GM19193 (cell line): ENCODE data around the gene ATP8A2.

Experiments
- POLR2A ChIP-seq: IDR thresholded peaks from 4 replicates; pipeline ENCODE4 v1.6.1; 2011; ENCODE audit not compliant: insufficient read depth, insufficient read length; ENCODE audit errors: extremely low read depth

Gene ATP8A2

GRCh38 chr13:25660996-25661395 is 289.2 kb downstream of the ATP8A2 start:
- TF ChIP-seq POLR2A: no peak

GRCh38 chr13:25662516-25662915 is 290.7 kb downstream of the ATP8A2 start:
- TF ChIP-seq POLR2A: no peak

GRCh38 chr13:25668345-25668744 is 296.6 kb downstream of the ATP8A2 start:
- no peak for TF ChIP-seq POLR2A

- TF ChIP-seq POLR2A: no peak
Measured at GRCh38 chr13:25673711-25674110, 301.9 kb downstream of the ATP8A2 start.

- TF ChIP-seq POLR2A: no peak
Measured at GRCh38 chr13:25674371-25674770, 302.6 kb downstream of the ATP8A2 start.

- TF ChIP-seq POLR2A: no peak
Measured at GRCh38 chr13:25675060-25675459, 303.3 kb downstream of the ATP8A2 start.

- TF ChIP-seq POLR2A: no peak
Measured at GRCh38 chr13:25677956-25678355, 306.2 kb downstream of the ATP8A2 start.

GRCh38 chr13:25678398-25678797 is 306.6 kb downstream of the ATP8A2 start:
- TF ChIP-seq POLR2A: no peak

GRCh38 chr13:25679159-25679558 is 307.4 kb downstream of the ATP8A2 start:
- no peak for TF ChIP-seq POLR2A

- TF ChIP-seq POLR2A: no peak
Measured at GRCh38 chr13:25679936-25680335, 308.2 kb downstream of the ATP8A2 start.

- no peak for TF ChIP-seq POLR2A
Measured at GRCh38 chr13:25682276-25682675, 310.5 kb downstream of the ATP8A2 start.

GRCh38 chr13:25683056-25683455 is 311.3 kb downstream of the ATP8A2 start:
- no peak for TF ChIP-seq POLR2A

GRCh38 chr13:25683662-25684370 is 312.0 kb downstream of the ATP8A2 start:
- no peak for TF ChIP-seq POLR2A

- TF ChIP-seq POLR2A: no peak
Measured at GRCh38 chr13:25684491-25684890, 312.7 kb downstream of the ATP8A2 start.

- TF ChIP-seq POLR2A: no peak
Measured at GRCh38 chr13:25686831-25687470, 315.2 kb downstream of the ATP8A2 start.

- no peak for TF ChIP-seq POLR2A
Measured at GRCh38 chr13:25687471-25688225, 315.9 kb downstream of the ATP8A2 start.
